ENCODE data around the gene ROBO3. TPM values are rescaled to one million over a fixed set of nuclear protein-coding genes. Genes with fewer than 3 reads are reported as not detected.

Gene ROBO3
- total RNA-seq, 1 experiment from 2014 or later: 30.7 TPM

DNA sequence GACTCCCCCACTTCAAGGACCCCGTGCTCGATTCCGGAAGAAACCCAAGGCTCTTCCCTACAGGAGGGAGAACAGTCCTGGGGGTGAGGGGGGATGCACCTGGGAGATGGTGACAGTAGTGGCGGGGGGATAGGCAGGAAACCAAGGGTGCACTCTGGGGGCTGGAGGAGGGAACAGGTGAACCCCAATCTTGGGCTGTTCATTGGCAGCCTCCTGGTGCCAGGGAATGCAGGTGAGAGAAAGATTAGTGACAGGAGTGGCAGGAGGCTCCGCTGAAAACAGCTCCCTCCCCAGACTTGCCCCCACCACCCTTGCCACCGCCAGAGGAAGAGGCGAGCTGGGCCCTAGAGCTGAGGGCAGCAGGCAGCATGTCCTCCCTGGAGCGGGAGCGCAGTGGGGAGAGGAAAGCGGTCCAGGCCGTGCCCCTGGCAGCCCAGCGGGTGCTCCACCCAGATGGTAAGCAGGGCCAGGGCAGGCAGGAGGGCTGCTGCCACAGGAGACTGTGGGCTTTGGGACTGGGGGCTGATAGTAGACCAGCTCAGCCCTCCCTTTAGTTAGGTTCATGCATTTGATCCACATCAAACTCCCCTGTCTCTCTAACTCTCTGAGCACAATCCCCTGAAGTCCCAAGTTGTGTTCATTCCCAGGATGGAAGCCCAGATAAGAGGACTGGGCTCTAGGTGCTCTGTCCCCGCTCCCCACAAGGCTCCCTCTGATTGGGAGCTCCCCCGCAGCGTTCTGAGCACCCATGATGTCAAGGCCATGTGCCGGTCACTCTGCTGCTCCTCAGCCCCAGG is 14.5 kb downstream of the ROBO3 start (continued):
- TF ChIP-seq ZNF274 (IDR thresholded peaks at IDR 0.05; ENCODE audit: low read depth, low read length): no peak
- TF ChIP-seq EZH2phosphoT487 (IDR thresholded peaks at IDR 0.05; ENCODE audit: borderline replicate concordance): no peak

DNA sequence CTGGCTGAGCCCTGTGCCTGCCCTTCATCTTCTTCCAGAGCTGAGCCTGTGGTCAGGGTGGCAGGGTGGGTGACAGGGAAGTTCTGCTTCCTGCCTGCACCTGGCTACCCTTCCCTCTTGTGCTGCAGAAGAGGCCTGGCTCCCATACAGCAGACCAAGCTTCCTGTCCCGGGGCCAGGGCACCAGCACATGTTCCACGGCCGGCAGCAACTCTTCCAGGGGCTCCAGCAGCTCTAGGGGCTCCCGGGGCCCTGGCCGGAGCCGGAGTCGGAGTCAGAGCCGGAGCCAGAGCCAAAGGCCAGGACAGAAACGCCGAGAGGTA is 15.0 kb downstream of the ROBO3 start:
- Histone ChIP-seq H3K79me2 (ENCODE audit: insufficient read depth, low read length) (no peaks in the 10 kb centered on the region), H3K27ac (ENCODE audit: low read depth, low read length) (no peak overlapping the region), H3K4me2 (ENCODE audit: low read length) (no peak overlapping the region), H3K36me3 (ENCODE audit: control insufficient read depth in 1 of 2, insufficient read depth in 2 of 2, low read length in 2 of 2) (no peaks in the 10 kb centered on the region), H3K9me2 (ENCODE audit: insufficient read depth) (no peaks in the 10 kb centered on the region), H3K9ac (ENCODE audit: low read length) (no peak overlapping the region), H2AFZ (ENCODE audit: low read depth, low read length, poor library complexity, severe bottlenecking) (no peak overlapping the region), H3K4me3 (replicated peaks in 1 of 2; ENCODE audit: low read depth in 1 of 2, low read length in 2 of 2) (no peak overlapping the region), H4K20me1 (ENCODE audit: insufficient read depth) (no peaks in the 10 kb centered on the region), H3K9me3 (ENCODE audit: control insufficient read depth in 1 of 2, insufficient read depth in 1 of 2, low read depth in 1 of 2, low read length in 2 of 2) (no peaks in the 10 kb centered on the region), H3K27me3 (ENCODE audit: insufficient read depth, low read length) (no peaks in the 10 kb centered on the region), H3K4me1 (ENCODE audit: control insufficient read depth in 1 of 2, insufficient read depth in 2 of 2, low read length in 2 of 2) (peaks cover 12 to 21% of the 10 kb centered on the region in 2 experiments)
- ChIA-PET POLR2A (no interaction called here), RAD21 (ENCODE audit: low non-redundant PET in 1 of 2, low total read pairs in 2 of 2, uncharacterized antibody in 2 of 2, unreplicated experiment in 2 of 2) (no interaction called here), CTCF (no interaction called here)
- intact Hi-C loops (cut with micrococcal nuclease): no loop called here
- no peak for TF ChIP-seq SIN3A (IDR thresholded peaks at IDR 0.05; ENCODE audit: low read depth)
- no peak for TF ChIP-seq ZFX (IDR thresholded peaks at IDR 0.05)
- TF ChIP-seq RAD21 (IDR thresholded peaks at IDR 0.05; ENCODE audit: low read depth): no peak
- no peak for TF ChIP-seq EZH2phosphoT487 (IDR thresholded peaks at IDR 0.05; ENCODE audit: borderline replicate concordance)
- TF ChIP-seq POLR2A (IDR thresholded peaks at IDR 0.05; ENCODE audit: borderline replicate concordance, extremely low read depth, insufficient read depth, insufficient read length): no peak
- TF ChIP-seq, protein P1, sequence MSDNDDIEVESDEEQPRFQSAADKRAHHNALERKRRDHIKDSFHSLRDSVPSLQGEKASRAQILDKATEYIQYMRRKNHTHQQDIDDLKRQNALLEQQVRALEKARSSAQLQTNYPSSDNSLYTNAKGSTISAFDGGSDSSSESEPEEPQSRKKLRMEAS (IDR thresholded peaks at IDR 0.05): no peak
- TF ChIP-seq, protein P2, sequence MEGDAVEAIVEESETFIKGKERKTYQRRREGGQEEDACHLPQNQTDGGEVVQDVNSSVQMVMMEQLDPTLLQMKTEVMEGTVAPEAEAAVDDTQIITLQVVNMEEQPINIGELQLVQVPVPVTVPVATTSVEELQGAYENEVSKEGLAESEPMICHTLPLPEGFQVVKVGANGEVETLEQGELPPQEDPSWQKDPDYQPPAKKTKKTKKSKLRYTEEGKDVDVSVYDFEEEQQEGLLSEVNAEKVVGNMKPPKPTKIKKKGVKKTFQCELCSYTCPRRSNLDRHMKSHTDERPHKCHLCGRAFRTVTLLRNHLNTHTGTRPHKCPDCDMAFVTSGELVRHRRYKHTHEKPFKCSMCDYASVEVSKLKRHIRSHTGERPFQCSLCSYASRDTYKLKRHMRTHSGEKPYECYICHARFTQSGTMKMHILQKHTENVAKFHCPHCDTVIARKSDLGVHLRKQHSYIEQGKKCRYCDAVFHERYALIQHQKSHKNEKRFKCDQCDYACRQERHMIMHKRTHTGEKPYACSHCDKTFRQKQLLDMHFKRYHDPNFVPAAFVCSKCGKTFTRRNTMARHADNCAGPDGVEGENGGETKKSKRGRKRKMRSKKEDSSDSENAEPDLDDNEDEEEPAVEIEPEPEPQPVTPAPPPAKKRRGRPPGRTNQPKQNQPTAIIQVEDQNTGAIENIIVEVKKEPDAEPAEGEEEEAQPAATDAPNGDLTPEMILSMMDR (IDR thresholded peaks at IDR 0.05 in 2 of 3, conservative IDR thresholded peaks at IDR 0.05 in 1 of 3; ENCODE audit: borderline replicate concordance in 1 of 3, insufficient read depth in 1 of 3, low read depth in 2 of 3, low read length in 2 of 3): no peak
- TF ChIP-seq EZH2 (IDR thresholded peaks at IDR 0.05): no peak
- no peak for TF ChIP-seq ELF1 (IDR thresholded peaks at IDR 0.05; ENCODE audit: borderline replicate concordance, low read depth)
- TF ChIP-seq, protein P3, sequence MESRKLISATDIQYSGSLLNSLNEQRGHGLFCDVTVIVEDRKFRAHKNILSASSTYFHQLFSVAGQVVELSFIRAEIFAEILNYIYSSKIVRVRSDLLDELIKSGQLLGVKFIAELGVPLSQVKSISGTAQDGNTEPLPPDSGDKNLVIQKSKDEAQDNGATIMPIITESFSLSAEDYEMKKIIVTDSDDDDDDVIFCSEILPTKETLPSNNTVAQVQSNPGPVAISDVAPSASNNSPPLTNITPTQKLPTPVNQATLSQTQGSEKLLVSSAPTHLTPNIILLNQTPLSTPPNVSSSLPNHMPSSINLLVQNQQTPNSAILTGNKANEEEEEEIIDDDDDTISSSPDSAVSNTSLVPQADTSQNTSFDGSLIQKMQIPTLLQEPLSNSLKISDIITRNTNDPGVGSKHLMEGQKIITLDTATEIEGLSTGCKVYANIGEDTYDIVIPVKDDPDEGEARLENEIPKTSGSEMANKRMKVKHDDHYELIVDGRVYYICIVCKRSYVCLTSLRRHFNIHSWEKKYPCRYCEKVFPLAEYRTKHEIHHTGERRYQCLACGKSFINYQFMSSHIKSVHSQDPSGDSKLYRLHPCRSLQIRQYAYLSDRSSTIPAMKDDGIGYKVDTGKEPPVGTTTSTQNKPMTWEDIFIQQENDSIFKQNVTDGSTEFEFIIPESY (IDR thresholded peaks at IDR 0.05; ENCODE audit: extremely low read depth, insufficient replicate concordance, low read length): no peak
- TF ChIP-seq EGR1 (IDR thresholded peaks at IDR 0.05; ENCODE audit: low read depth): no peak
- TF ChIP-seq JUND (IDR thresholded peaks at IDR 0.05): no peak
- no peak for TF ChIP-seq ZNF274 (IDR thresholded peaks at IDR 0.05; ENCODE audit: low read depth, low read length)
- TF ChIP-seq YY1 (IDR thresholded peaks at IDR 0.05; ENCODE audit: extremely low read depth, insufficient replicate concordance, low read depth, low read length): no peak
- TF ChIP-seq, protein P4, sequence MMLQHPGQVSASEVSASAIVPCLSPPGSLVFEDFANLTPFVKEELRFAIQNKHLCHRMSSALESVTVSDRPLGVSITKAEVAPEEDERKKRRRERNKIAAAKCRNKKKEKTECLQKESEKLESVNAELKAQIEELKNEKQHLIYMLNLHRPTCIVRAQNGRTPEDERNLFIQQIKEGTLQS (IDR thresholded peaks at IDR 0.05): no peak
- no TSS peak for BruUV-seq (replicated peaks)
- no peak for ATAC-seq
- no peak for DNase-seq (ENCODE audit: low read depth, low spot score)
